MCF 10A (cell line): ENCODE measurements around the gene ALOX15B. TPM values are rescaled to one million over a fixed set of nuclear protein-coding genes. Genes with fewer than 3 reads are reported as not detected.
A peak's percentile ranks its signal among the peaks of the same experiment; 100 is the strongest.

Source experiments
- BruUV-seq: library from RNA; stranded (reverse); fragments of 400-500 nt; replicated peaks from 2 replicates; lab custom pipeline; 2021; lab: Mats Ljungman, UMichigan
- CTCF ChIA-PET: fragments of 300-600 bp; sonication (Branson Sonifier 250); formaldehyde crosslinking; extraction: SDS; loops from one replicate; lab custom pipeline; 2021; ENCODE audit warnings: antibody characterized with exemption, inconsistent platforms; lab: Yijun Ruan, JAX
- POLR2A ChIA-PET: fragments of 300-600, 350-650 bp; sonication (Branson Sonifier 250); formaldehyde crosslinking; extraction: SDS; loops from one replicate; lab custom pipeline; 2020; ENCODE audit warnings: antibody characterized with exemption, inconsistent platforms; lab: Yijun Ruan, JAX
- DNase-seq: peaks from one replicate; pipeline ENCODE4 v3.0.0-alpha.2; 2018; ENCODE audit not compliant: unreplicated experiment
- H3K27ac Mint-ChIP-seq: one replicate; pipeline ENCODE4 v1.8.0; 2022; ENCODE audit warnings: mild to moderate bottlenecking, low read depth, mixed read lengths; ENCODE audit not compliant: unreplicated experiment
- H3K27me3 Mint-ChIP-seq: one replicate; pipeline ENCODE4 v1.8.0; 2022; ENCODE audit warnings: mixed read lengths; ENCODE audit not compliant: insufficient read depth, unreplicated experiment
- H3K36me3 Mint-ChIP-seq: one replicate; pipeline ENCODE4 v1.8.0; 2022; ENCODE audit warnings: mild to moderate bottlenecking, moderate library complexity, mixed read lengths; ENCODE audit not compliant: insufficient read depth, unreplicated experiment
- H3K4me1 Mint-ChIP-seq: one replicate; pipeline ENCODE4 v1.8.0; 2022; ENCODE audit warnings: mixed read lengths; ENCODE audit not compliant: insufficient read depth, unreplicated experiment
- H3K4me3 Mint-ChIP-seq: one replicate; pipeline ENCODE4 v1.8.0; 2022; ENCODE audit warnings: mild to moderate bottlenecking, moderate library complexity, mixed read lengths; ENCODE audit not compliant: unreplicated experiment
- H3K9me3 Mint-ChIP-seq: one replicate; pipeline ENCODE4 v1.8.0; 2022; ENCODE audit warnings: mixed read lengths; ENCODE audit not compliant: unreplicated experiment
- intact Hi-C: fragments of 100-400 bp; cut with micrococcal nuclease; formaldehyde crosslinking; loops from 2 replicates; pipeline ENCODE4 v1.14.1; 2022
- total RNA-seq: library from RNA; stranded (reverse); gene quantifications from 2 replicates; pipeline ENCODE4 v1.2.3, GENCODE V29; 2022
- TF ChIP-seq, protein P1 (sequence below): fragments of 200-600 bp; IDR thresholded peaks from one replicate; pipeline ENCODE4 v1.8.0; 2022; ENCODE audit warnings: antibody characterized with exemption, mild to moderate bottlenecking; ENCODE audit not compliant: unreplicated experiment

Gene ALOX15B
- total RNA-seq, 1 experiment from 2014 or later: 27.6 TPM

DNA sequence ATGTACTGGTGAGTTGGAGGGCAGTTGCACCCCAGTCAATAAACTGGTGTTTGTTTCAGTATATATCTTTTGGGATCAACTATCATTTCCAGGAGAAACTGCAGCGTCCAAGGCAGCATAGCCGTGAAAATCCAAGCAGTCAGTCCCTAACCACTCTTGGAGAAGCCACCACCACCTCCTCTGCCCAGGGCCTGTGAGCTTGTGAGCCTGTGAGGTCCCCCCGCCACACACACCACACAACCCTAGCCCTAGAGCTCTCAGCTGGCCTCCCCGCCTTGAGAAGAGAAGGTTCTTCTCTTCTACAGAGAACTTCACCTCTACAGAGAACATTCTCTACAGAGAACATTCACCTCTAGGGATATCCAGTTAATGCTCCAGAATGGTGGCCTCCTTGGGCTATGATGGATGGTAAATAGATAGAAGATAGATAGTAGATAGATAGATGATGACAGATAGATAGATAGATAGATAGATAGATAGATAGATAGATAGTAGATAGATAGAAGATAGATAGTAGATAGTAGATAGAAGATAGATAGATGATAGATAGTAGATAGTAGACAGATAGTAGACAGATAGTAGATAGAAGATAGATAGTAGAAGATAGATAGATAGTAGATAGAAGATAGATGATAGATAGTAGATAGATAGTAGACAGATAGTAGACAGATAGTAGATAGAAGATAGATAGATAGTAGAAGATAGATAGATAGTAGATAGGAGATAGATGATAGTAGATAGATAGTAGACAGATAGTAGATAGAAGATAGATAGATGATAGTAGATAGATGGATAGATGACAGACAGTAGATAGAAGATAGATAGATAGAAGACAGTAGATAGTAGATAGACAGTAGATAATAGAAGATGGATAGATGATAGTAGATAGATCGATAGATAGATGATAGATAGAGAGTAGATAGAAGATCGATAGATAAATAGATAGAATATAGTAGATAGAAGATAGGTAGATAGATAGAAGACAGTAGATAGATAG is 13.7 kb downstream of the ALOX15B start:
- TF ChIP-seq, protein P1, sequence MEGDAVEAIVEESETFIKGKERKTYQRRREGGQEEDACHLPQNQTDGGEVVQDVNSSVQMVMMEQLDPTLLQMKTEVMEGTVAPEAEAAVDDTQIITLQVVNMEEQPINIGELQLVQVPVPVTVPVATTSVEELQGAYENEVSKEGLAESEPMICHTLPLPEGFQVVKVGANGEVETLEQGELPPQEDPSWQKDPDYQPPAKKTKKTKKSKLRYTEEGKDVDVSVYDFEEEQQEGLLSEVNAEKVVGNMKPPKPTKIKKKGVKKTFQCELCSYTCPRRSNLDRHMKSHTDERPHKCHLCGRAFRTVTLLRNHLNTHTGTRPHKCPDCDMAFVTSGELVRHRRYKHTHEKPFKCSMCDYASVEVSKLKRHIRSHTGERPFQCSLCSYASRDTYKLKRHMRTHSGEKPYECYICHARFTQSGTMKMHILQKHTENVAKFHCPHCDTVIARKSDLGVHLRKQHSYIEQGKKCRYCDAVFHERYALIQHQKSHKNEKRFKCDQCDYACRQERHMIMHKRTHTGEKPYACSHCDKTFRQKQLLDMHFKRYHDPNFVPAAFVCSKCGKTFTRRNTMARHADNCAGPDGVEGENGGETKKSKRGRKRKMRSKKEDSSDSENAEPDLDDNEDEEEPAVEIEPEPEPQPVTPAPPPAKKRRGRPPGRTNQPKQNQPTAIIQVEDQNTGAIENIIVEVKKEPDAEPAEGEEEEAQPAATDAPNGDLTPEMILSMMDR: no peak
- no peaks in the 10 kb centered on the region for H3K27me3 Mint-ChIP-seq
- CTCF ChIA-PET: interaction anchor here (0.6 to 2.5 kb wide), 3 partner anchors 11 to 63 kb away, joined by 4 to 7 read pairs (median 5); no protein-coding TSS in a partner anchor

DNA sequence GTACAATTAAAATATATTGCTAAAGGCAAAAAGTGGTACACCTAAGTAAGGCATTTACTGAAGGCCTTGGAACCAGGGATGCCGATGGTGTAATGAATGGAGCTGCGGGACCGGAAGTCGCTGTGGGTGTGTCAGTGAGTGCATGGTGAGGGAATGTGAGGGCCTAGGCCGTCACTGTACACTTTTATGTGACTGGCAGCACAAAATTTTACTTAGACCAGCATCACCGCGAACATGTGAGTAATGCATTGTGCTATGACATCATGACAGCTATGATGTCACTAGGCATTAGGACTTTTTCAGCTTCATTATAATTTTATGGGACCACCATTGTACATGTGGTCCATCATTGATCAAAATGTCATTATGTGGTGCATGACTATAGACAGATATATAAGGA is 14.7 kb downstream of the ALOX15B start:
- peaks cover 6% of the 10 kb centered on the region for H3K36me3 Mint-ChIP-seq
- no peaks in the 10 kb centered on the region for H3K27me3 Mint-ChIP-seq
- peak; percentile 17 for DNase-seq
- TF ChIP-seq, protein P1: no peak
- H3K4me3 Mint-ChIP-seq: no peak overlapping the region
- H3K4me1 Mint-ChIP-seq: peaks cover 25% of the 10 kb centered on the region
- H3K9me3 Mint-ChIP-seq: no peaks in the 10 kb centered on the region
- intact Hi-C loops: no loop called here
- no peak overlapping the region for H3K27ac Mint-ChIP-seq
- BruUV-seq: no TSS peak
- ChIA-PET CTCF (interaction anchor here (0.6 to 1.0 kb wide), 2 partner anchors 57 to 98 kb away, joined by 3 read pairs; no protein-coding TSS in a partner anchor), POLR2A (interaction anchor here (0.6 kb wide), 2 partner anchors 23 to 37 kb away, joined by 3 to 4 read pairs; no protein-coding TSS in a partner anchor)

More for the DNA sequence above, 13.7 kb downstream of the ALOX15B start:
- Mint-ChIP-seq H3K36me3 (peaks cover 4% of the 10 kb centered on the region), H3K4me3 (no peak overlapping the region), H3K4me1 (peaks cover 25% of the 10 kb centered on the region), H3K9me3 (no peaks in the 10 kb centered on the region), H3K27ac (no peak overlapping the region)
- intact Hi-C loops: no loop called here
- no peak for DNase-seq
- no TSS peak for BruUV-seq
- POLR2A ChIA-PET: interaction anchor here (0.6 to 1.2 kb wide), 3 partner anchors 47 to 106 kb away, joined by 3 read pairs; no protein-coding TSS in a partner anchor

DNA sequence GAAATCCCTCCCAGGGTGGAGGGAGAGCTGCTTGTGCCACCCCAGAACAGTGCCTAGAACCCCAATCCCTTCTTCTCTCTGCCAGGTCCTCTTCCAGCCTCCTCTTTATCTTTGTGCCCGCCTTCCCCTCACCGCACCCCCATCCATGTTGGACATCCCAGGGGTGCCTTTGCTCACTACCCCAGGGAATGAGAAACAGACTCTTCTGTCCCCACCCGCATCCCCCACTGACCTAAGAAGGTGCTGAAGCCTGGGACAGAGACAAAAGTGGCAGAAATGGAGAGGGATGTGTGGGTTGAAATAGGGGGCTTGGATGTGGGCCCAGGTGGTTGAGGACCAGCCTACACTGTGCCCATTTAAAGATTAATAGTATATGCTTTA is 17.0 kb downstream of the ALOX15B start:
- H3K27me3 Mint-ChIP-seq: no peaks in the 10 kb centered on the region
- TF ChIP-seq, protein P1: no peak
- CTCF ChIA-PET: interaction anchor here (0.5 to 8.8 kb wide), 13 partner anchors 13 to 244 kb away, joined by 3 to 106 read pairs (median 11); partner anchors contain the start of gene RNF227
- POLR2A ChIA-PET: interaction anchor here (0.6 to 3.4 kb wide), 7 partner anchors 15 to 170 kb away, joined by 3 to 25 read pairs (median 5); partner anchors contain the start of gene RNF227
- no peak overlapping the region for H3K4me3 Mint-ChIP-seq
- H3K4me1 Mint-ChIP-seq: peaks cover 25% of the 10 kb centered on the region
- H3K36me3 Mint-ChIP-seq: peaks cover 6% of the 10 kb centered on the region
- no TSS peak for BruUV-seq
- no peak for DNase-seq
- intact Hi-C loops: loop anchor here (2.0 to 5.0 kb wide), 3 partner anchors 67 to 313 kb away; no protein-coding TSS in a partner anchor
- H3K27ac Mint-ChIP-seq: peak overlapping the region; percentile 62
- no peaks in the 10 kb centered on the region for H3K9me3 Mint-ChIP-seq
